WTC11 (cell line): ENCODE measurements around the gene OTOR.

Experiments used
- CREB1 ChIP-seq: sonication (generic); formaldehyde crosslinking; IDR thresholded peaks from 2 replicates; pipeline ENCODE4 v1.8.0; 2023; ENCODE audit warnings: mild to moderate bottlenecking, missing genetic modification reagents
- CTCF ChIP-seq: fragments of 200-600 bp; IDR thresholded peaks from 2 replicates; pipeline ENCODE4 v1.8.0; 2022; ENCODE audit warnings: antibody characterized with exemption
- SP1 ChIP-seq: sonication (generic); formaldehyde crosslinking; conservative IDR thresholded peaks from 2 replicates; pipeline ENCODE4 v1.8.1; 2022; ENCODE audit warnings: missing genetic modification reagents
- ZNF416 ChIP-seq: fragments of 250-450 bp; sonication (Bioruptor Pico); IDR thresholded peaks from 2 replicates; pipeline ENCODE4 v1.9.0; 2021; ENCODE audit warnings: mild to moderate bottlenecking, inconsistent platforms
- TF ChIP-seq, protein P1 (sequence below): sonication (generic); formaldehyde crosslinking; IDR thresholded peaks from 2 replicates; pipeline ENCODE4 v1.8.0; 2022; ENCODE audit warnings: mild to moderate bottlenecking, missing genetic modification reagents
- TF ChIP-seq, protein P2 (sequence below): sonication (generic); formaldehyde crosslinking; IDR thresholded peaks from 2 replicates; pipeline ENCODE4 v1.8.1; 2022; ENCODE audit warnings: mild to moderate bottlenecking, missing genetic modification reagents, moderate library complexity, borderline replicate concordance

GRCh38 chr20:16703570-16703969 lies 44.6 kb upstream of the OTOR start:
- TF ChIP-seq CTCF (no peak), CREB1 (CRISPR knock-in tag) (no peak), ZNF416 (no peak), SP1 (CRISPR knock-in tag) (no peak)
- TF ChIP-seq, protein P1, sequence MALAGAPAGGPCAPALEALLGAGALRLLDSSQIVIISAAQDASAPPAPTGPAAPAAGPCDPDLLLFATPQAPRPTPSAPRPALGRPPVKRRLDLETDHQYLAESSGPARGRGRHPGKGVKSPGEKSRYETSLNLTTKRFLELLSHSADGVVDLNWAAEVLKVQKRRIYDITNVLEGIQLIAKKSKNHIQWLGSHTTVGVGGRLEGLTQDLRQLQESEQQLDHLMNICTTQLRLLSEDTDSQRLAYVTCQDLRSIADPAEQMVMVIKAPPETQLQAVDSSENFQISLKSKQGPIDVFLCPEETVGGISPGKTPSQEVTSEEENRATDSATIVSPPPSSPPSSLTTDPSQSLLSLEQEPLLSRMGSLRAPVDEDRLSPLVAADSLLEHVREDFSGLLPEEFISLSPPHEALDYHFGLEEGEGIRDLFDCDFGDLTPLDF (CRISPR knock-in tag): no peak
- TF ChIP-seq, protein P2, sequence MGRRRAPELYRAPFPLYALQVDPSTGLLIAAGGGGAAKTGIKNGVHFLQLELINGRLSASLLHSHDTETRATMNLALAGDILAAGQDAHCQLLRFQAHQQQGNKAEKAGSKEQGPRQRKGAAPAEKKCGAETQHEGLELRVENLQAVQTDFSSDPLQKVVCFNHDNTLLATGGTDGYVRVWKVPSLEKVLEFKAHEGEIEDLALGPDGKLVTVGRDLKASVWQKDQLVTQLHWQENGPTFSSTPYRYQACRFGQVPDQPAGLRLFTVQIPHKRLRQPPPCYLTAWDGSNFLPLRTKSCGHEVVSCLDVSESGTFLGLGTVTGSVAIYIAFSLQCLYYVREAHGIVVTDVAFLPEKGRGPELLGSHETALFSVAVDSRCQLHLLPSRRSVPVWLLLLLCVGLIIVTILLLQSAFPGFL (CRISPR knock-in tag): no peak
